Measurements from ENCODE around the gene MEGF6. TPM values are rescaled to one million over a fixed set of nuclear protein-coding genes. Genes with fewer than 3 reads are reported as not detected.

Gene MEGF6
- total RNA-seq, 1 donor from 2014 or later = 10.9 TPM

DNA sequence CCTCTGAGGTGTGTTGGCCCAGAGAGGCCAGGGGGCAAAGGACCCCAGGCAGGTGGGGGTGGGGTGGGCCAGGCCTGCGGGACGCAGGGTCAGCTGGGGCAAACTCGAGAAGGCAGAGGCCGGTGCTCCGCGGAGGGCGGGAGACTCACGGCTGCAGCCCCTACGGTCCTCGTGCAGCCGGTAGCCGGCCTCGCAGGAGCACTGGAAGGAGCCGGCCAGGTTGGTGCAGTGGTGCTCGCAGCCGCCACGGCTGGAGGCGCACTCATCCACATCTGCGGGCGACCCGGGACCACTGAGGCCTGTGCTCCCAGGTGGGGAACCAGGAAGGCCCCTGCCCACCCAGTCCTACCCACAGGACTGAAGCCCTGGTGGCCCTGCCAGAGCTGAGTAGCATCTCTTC is 101.6 kb downstream of the MEGF6 start:
- peaks cover 13% of the 10 kb centered on the region for H3K36me3 Mint-ChIP-seq (ENCODE audit: low read depth)
- H3K27me3 Mint-ChIP-seq = no peaks in the 10 kb centered on the region
- no peak for DNase-seq
- no peaks in the 10 kb centered on the region for H3K4me1 Mint-ChIP-seq
- CTCF ChIA-PET = no interaction called here
- intact Hi-C loops (cut with micrococcal nuclease) = no loop called here
- no peak for ATAC-seq (ENCODE audit: low read depth)
- TF ChIP-seq, protein P1, sequence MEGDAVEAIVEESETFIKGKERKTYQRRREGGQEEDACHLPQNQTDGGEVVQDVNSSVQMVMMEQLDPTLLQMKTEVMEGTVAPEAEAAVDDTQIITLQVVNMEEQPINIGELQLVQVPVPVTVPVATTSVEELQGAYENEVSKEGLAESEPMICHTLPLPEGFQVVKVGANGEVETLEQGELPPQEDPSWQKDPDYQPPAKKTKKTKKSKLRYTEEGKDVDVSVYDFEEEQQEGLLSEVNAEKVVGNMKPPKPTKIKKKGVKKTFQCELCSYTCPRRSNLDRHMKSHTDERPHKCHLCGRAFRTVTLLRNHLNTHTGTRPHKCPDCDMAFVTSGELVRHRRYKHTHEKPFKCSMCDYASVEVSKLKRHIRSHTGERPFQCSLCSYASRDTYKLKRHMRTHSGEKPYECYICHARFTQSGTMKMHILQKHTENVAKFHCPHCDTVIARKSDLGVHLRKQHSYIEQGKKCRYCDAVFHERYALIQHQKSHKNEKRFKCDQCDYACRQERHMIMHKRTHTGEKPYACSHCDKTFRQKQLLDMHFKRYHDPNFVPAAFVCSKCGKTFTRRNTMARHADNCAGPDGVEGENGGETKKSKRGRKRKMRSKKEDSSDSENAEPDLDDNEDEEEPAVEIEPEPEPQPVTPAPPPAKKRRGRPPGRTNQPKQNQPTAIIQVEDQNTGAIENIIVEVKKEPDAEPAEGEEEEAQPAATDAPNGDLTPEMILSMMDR (IDR thresholded peaks at IDR 0.05) = no peak
- POLR2A ChIA-PET = no interaction called here
- no peak overlapping the region for H3K27ac Mint-ChIP-seq
- H3K4me3 Mint-ChIP-seq = no peak overlapping the region
- H3K9me3 Mint-ChIP-seq = no peaks in the 10 kb centered on the region

DNA sequence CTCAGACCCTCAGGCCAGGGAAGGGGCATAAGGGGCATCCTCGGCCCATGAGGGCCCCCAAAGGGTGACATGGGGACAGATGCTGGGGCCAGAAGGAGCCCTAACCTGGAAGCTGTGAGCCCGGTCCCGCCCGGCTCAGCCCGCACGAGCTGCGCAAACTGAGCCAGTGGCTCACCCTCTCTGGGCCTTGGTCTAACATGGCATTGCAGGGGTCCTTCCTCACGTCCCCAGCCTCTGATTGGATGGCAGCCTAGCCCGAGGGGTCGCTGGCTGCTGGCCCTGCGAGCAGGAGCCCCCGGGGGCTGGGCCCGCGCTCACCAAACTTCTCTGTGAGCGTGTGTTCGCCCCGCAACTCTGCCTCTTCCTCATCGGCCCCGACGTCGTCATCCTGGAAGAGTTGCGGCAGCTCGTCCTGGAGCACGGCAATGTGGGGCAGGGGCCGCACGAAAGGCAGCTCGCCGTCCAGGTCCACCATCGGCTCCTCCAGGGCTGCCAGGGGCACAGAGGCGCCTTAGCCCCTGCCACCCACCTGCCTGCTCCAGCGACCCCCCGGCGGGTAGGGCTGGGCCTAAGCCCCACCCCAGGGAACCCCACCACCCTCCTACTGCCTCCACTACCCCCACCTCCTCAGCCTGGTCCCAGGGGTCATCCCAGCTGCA is 102.4 kb downstream of the MEGF6 start:
- ATAC-seq (ENCODE audit: low read depth) (no peak), DNase-seq (no peak)
- Mint-ChIP-seq H3K9me3 (no peaks in the 10 kb centered on the region), H3K4me1 (no peaks in the 10 kb centered on the region), H3K27me3 (no peaks in the 10 kb centered on the region), H3K4me3 (no peak overlapping the region), H3K27ac (no peak overlapping the region), H3K36me3 (ENCODE audit: low read depth) (peaks cover 16% of the 10 kb centered on the region)
- POLR2A ChIA-PET = no interaction called here
- TF ChIP-seq, protein P1 (IDR thresholded peaks at IDR 0.05) = no peak
- CTCF ChIA-PET = no interaction called here
- intact Hi-C loops (cut with micrococcal nuclease) = no loop called here

DNA sequence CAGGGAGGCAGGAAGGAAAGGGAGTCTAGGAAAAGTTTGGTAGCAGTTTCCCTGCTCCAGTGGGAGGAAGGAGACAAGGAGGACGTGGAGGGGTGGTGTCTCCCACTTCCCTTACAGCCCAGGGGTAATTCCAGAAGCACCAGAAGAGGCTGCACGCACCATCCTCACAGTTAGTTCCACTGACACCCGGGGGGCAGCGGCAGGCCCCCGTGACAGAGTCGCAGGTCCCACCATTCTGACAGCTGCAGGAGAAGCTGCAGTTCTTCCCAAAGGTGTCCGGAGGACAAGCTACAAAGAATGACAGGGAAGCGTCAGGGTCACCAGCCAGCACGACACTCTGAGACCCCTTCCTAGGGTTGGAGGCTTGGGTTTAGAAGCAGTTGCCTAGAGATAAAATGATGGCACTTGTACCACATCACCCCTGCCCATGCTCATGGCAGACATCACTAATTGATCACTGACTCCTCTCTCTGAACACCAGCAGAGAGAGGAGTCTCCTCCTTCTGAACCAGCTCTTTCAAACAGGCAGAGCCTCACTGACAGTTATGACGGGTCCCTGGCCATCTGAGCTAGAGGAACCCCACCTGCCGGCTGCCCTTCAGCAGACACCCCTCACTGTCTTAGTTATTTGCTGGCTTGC is 103.6 kb downstream of the MEGF6 start:
- no peaks in the 10 kb centered on the region for H3K4me1 Mint-ChIP-seq
- intact Hi-C loops (cut with micrococcal nuclease) = no loop called here
- no peak for ATAC-seq (ENCODE audit: low read depth)
- no peak overlapping the region for H3K27ac Mint-ChIP-seq
- no peaks in the 10 kb centered on the region for H3K9me3 Mint-ChIP-seq
- DNase-seq = no peak
- H3K4me3 Mint-ChIP-seq = no peak overlapping the region
- TF ChIP-seq, protein P1 (IDR thresholded peaks at IDR 0.05) = no peak
- H3K27me3 Mint-ChIP-seq = no peaks in the 10 kb centered on the region
- CTCF ChIA-PET = interaction anchor here (1.1 kb wide), 1 partner anchor 111 kb away, joined by 3 read pairs; no protein-coding TSS in a partner anchor
- POLR2A ChIA-PET = no interaction called here
- peaks cover 14% of the 10 kb centered on the region for H3K36me3 Mint-ChIP-seq (ENCODE audit: low read depth)

DNA sequence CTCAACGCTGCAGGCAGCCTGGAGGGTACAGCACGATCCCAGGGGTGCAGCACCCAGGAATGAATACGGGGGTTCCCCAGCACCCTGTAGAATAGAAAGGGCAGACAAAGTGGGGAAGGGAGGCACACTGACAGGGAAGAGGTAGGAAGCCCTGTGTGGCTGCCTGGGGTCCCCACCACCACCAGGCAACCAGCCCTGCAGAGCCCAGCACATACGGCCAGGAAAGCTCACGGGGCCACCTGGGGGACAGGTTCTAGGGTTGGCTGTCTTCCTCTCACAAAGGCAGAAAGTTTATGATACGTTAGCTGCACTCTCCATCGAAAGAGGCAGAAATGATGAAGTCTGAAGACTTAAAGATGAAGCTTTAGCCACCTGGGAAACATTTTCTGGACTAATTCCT is 104.4 kb downstream of the MEGF6 start:
- CTCF ChIA-PET = interaction anchor here (1.1 kb wide), 1 partner anchor 112 kb away, joined by 3 read pairs; no protein-coding TSS in a partner anchor
- Mint-ChIP-seq H3K27me3 (no peaks in the 10 kb centered on the region), H3K4me1 (no peaks in the 10 kb centered on the region), H3K4me3 (no peak overlapping the region), H3K27ac (no peak overlapping the region), H3K36me3 (ENCODE audit: low read depth) (peaks cover 12% of the 10 kb centered on the region), H3K9me3 (no peaks in the 10 kb centered on the region)
- POLR2A ChIA-PET = no interaction called here
- ATAC-seq (ENCODE audit: low read depth) = no peak
- DNase-seq = no peak
- TF ChIP-seq, protein P1 (IDR thresholded peaks at IDR 0.05) = no peak
- intact Hi-C loops (cut with micrococcal nuclease) = no loop called here

DNA sequence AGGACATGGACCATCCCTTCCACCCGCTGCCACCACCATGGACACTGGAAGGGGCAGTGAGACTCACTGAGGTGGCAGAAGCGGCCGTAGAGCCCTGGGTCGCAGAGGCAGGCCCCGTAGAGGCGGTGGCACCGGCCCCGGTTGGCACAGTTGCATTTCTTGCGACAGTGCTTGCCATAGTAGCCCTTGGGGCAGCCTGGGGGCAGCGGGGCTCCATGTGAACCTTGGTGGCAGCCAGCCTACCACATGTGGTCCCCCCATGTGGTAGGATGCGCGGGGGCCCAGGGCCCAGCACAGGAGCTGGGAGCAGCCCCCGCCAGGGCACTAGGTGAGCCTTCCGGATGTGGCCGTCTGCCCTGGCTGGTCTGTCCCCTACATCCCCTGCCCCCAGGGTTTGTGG is 105.3 kb downstream of the MEGF6 start:
- Mint-ChIP-seq H3K4me3 (no peak overlapping the region), H3K9me3 (no peaks in the 10 kb centered on the region), H3K36me3 (ENCODE audit: low read depth) (peaks cover 12% of the 10 kb centered on the region), H3K27ac (no peak overlapping the region), H3K4me1 (no peaks in the 10 kb centered on the region), H3K27me3 (no peaks in the 10 kb centered on the region)
- TF ChIP-seq, protein P1 (IDR thresholded peaks at IDR 0.05) = no peak
- ChIA-PET POLR2A (no interaction called here), CTCF (no interaction called here)
- DNase-seq = no peak
- no peak for ATAC-seq (ENCODE audit: low read depth)
- intact Hi-C loops (cut with micrococcal nuclease) = no loop called here

Measured in activated B cell treated with CpG ODN at 0.5 μM for 24 hours (primary cell).